Tibial nerve (tissue), 4 donors: Measurements from ENCODE around the gene FLT3.

ENCODE experiments used
- EP300 ChIP-seq, 2 donors: sonication (generic); formaldehyde crosslinking; IDR thresholded peaks; one replicate each; pipeline ENCODE4 v1.6.1; 2017; ENCODE audit warnings: antibody characterized with exemption in 2 of 2, mild to moderate bottlenecking in 1 of 2
- POLR2A ChIP-seq, 2 donors: fragments of 450-650 bp; IDR thresholded peaks; one replicate each; pipeline ENCODE4 v1.6.1; 2017; ENCODE audit warnings: antibody characterized with exemption in 2 of 2, mild to moderate bottlenecking in 2 of 2, moderate library complexity in 2 of 2
- TF ChIP-seq, protein P1 (sequence below), 5 experiments: fragments of 200-600 bp in 3 of 5; fragments of 450-650 bp in 2 of 5; sonication (generic) in 3 of 5; IDR thresholded peaks; one replicate each; pipeline ENCODE4 v1.5.1; 2016 to 2019; ENCODE audit warnings: antibody characterized with exemption in 5 of 5, mild to moderate bottlenecking in 3 of 5, moderate library complexity in 2 of 5

DNA sequence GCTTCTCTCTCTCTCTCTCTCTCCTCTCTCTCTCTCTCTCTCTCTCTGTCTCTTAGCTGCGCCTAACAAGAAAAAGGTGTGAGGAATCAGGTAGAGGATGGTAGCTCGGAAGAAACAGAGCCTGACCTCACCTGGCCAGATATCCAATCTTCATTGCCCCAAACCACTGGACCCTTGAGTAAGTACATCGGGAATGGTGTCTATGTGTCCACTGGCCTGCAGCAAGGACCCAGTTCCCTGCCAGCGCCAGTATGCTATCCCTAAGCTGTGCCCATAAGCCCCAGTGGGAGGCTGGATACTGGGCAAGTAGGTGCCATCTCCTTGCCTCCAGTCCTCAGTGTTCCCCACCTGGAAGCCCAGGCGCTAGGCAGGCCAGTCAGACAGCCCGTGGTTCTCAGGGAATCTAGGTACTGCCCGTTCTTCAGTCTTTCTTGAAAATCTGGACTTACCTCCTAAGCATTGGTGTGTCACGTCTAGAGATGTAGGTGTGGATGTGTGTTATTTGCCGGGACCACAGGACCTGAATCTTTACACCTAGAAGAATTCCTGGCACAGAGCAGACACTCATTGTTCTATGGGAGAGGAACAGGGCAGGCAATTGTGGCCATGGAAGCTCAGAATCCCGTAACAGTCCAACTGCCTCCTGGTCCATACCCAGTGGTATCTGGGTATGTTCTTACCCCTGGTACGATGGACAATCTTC, 119.2 kb downstream of the FLT3 start:
- TF ChIP-seq POLR2A (IDR thresholded peaks at IDR 0.05) = no peak
- TF ChIP-seq, protein P1, sequence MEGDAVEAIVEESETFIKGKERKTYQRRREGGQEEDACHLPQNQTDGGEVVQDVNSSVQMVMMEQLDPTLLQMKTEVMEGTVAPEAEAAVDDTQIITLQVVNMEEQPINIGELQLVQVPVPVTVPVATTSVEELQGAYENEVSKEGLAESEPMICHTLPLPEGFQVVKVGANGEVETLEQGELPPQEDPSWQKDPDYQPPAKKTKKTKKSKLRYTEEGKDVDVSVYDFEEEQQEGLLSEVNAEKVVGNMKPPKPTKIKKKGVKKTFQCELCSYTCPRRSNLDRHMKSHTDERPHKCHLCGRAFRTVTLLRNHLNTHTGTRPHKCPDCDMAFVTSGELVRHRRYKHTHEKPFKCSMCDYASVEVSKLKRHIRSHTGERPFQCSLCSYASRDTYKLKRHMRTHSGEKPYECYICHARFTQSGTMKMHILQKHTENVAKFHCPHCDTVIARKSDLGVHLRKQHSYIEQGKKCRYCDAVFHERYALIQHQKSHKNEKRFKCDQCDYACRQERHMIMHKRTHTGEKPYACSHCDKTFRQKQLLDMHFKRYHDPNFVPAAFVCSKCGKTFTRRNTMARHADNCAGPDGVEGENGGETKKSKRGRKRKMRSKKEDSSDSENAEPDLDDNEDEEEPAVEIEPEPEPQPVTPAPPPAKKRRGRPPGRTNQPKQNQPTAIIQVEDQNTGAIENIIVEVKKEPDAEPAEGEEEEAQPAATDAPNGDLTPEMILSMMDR (IDR thresholded peaks at IDR 0.05) = no peak
- no peak for TF ChIP-seq EP300 (IDR thresholded peaks at IDR 0.05)
